Stimulated activated naive CD4-positive, alpha-beta T cell treated with Interleukin-2 at 50 U/mL for 16 hours (primary cell): ENCODE data around the gene CCNB3.
"Not testable (repeated sequence)": the region's sequence is repeated elsewhere in the genome, so short reads cannot be mapped to it uniquely, and the experiment has no call there.

ENCODE experiments used
- DNase-seq: peaks from one replicate; lab custom pipeline; 2025; lab: John Stamatoyannopoulos, UW

Gene CCNB3, protein sequence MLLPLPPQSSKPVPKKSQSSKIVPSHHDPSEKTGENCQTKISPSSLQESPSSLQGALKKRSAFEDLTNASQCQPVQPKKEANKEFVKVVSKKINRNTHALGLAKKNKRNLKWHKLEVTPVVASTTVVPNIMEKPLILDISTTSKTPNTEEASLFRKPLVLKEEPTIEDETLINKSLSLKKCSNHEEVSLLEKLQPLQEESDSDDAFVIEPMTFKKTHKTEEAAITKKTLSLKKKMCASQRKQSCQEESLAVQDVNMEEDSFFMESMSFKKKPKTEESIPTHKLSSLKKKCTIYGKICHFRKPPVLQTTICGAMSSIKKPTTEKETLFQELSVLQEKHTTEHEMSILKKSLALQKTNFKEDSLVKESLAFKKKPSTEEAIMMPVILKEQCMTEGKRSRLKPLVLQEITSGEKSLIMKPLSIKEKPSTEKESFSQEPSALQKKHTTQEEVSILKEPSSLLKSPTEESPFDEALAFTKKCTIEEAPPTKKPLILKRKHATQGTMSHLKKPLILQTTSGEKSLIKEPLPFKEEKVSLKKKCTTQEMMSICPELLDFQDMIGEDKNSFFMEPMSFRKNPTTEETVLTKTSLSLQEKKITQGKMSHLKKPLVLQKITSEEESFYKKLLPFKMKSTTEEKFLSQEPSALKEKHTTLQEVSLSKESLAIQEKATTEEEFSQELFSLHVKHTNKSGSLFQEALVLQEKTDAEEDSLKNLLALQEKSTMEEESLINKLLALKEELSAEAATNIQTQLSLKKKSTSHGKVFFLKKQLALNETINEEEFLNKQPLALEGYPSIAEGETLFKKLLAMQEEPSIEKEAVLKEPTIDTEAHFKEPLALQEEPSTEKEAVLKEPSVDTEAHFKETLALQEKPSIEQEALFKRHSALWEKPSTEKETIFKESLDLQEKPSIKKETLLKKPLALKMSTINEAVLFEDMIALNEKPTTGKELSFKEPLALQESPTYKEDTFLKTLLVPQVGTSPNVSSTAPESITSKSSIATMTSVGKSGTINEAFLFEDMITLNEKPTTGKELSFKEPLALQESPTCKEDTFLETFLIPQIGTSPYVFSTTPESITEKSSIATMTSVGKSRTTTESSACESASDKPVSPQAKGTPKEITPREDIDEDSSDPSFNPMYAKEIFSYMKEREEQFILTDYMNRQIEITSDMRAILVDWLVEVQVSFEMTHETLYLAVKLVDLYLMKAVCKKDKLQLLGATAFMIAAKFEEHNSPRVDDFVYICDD (N-terminal part only)

DNA sequence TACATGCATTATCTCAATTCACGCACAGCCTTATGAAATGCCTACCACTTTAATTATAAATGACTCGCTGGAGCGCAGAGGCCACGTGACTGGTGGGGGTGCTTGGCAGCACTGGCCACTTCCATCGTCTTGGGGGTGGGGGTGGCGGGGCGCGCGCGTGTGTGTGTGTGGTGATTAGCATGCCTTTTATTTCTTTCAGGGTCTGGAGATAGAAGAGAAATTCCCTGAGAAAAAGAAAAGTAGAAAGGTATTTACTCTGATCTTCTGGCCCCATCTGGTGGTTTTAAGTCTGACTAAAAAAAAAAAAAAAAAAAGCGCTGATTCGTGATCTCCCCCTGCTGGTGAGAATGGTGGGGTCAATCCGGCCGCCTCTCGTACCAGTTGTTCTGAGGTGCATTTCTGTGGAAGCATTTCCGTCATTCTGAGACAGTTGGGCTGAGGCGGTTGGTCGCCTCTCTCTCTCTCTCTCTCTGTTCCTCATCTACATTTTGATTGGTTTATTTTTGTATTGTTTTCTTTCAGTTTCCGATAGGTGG lies at the start of gene CCNB3:
Gene CCNB3 (plus strand): TSS at position 402 of the 536 bp plus-strand sequence. CDS start 80,399 bp downstream, outside the sequence.
- peak; percentile 64 for DNase-seq

DNA sequence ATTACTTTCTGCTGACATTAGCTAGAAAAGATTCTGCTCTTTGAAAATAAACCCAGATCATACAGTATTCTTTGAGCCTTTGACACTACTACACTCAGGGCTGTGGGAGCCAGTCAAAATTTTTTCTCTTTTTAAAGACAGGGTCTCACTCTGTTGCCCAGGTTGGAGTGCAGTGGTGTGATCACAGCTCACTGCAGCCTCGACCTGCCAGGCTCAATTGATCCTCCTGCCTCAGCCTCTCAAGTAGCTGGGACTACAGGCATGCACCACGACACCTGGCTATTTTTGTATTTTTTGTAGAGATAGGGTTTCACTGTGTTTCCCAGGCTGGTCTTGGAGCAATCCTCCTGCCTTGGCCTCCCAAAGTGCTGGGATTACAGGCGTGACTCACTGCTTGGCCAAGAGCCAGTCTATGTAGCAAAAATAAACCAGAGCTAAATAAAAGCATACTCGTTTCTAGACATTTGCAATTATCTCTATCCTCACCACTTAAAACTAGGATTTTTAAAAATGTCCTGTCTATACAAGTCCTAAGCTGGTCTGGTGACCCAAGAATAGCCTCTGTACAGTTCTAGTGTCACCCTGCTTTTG lies 46.9 kb upstream of the CCNB3 start:
- no peak for DNase-seq

DNA sequence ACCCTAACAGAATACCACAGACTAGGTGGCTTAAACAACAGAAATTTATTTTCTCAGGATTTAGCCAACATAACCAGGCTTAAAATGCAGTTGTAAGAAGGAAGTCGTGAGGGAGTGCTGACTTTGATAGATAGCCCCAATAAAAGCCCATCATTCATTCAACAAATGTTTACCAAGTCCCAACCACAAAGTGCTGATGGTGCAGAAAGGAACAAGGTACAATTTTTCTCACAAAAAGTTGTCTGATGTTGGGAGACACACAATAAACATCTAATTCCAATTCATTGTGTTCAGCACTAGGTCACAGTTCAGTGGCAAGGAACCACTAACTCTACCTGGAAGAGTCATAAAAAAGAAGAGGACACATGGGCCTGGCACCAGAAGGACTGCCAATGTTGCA lies 46.0 kb upstream of the CCNB3 start:
- no peak for DNase-seq

DNA sequence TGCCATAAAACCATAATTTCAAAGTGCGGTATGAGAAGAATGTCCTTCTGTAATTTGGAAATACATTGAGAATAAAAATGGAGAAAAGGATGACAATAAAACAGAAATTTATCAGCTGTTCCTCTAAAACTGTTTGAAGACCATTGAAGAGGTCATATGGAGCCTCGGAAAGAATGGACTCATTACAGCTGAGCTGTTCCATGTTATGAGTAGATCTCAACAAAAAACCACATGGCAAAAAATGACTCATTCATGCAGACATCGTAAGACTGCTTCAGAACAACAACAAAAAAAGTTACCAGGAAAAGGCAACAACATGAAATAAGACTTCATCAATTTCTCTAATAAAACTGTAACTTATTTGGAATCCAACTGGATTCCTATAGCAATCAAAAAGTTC lies 43.4 kb upstream of the CCNB3 start:
- no peak for DNase-seq

DNA sequence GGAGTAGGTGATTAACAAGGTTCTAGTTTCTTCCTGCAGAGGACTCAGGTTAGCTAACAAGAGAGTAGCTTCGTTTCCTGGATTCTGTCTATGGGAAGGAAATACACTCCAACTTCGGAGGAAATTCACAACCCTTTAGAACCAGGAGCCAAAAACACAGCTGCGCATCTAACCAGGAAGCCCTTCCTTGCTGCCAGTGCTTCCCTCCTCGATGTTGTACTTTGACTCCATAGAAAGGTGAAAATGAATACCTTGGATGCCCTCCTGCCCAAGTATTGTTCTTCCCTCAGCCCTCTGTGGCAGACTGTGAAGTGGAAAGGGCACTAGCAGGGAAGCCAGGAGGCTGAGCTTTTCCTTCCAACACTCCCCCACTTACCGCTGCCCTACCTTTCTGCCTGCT lies 38.8 kb upstream of the CCNB3 start:
- no peak for DNase-seq

DNA sequence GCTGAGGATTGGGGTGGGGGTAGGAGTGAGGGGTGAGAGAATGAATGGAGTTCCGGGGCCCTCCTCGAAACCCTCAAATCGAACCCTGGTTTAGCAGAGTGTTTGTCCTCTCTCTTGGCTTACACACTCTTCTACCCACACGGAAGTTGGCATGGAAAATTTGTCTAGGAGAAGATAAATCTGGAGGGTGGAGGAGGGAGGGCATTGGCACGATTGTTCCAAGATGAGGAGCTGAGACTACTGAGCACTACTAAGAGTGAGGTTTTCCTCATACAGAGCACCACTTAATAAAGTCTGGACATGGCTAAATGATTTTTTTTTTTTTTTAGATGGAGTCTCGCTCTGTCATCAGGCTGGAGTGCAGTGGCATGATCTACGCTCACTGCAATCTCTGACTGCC lies 37.2 kb upstream of the CCNB3 start:
- no peak for DNase-seq

DNA sequence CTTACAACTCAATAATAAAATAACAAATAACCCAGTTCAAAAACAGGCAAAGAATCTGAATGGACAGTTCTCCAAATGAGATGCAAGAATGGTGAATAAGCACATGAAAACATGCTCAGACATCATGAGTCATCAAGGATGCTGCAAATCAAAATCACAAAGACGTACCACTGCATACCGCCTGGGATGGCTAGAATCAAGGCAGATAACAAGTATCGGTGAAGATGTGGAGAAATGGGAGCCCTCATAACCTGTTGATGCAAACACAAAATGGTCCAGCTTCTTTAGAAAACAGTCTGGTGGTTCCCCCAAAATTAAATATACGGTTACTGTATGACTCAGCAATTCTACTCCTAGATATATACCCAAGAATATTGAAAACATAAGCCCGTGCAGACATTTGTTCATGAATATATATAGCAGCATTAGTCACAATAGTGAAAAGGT lies 36.3 kb upstream of the CCNB3 start:
- DNase-seq = no peak

DNA sequence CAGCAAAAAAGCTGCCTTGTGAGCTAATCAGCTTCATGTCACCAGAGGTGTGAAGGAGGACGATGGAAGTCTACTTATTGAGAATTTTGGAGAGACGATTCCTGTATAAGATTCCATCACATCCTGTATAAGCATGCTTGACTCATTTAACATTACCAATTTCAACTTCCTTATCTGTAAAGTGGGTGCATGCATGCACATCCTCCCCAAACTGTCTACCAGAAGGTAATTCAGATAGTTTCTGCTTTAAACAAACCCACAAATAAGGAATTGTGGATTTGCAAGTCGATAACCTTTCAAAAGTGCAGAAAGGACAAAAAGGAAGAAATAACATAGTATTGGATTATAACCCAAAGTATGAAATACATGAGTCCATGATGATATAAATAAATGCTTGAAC lies 34.8 kb upstream of the CCNB3 start:
- no peak for DNase-seq

DNA sequence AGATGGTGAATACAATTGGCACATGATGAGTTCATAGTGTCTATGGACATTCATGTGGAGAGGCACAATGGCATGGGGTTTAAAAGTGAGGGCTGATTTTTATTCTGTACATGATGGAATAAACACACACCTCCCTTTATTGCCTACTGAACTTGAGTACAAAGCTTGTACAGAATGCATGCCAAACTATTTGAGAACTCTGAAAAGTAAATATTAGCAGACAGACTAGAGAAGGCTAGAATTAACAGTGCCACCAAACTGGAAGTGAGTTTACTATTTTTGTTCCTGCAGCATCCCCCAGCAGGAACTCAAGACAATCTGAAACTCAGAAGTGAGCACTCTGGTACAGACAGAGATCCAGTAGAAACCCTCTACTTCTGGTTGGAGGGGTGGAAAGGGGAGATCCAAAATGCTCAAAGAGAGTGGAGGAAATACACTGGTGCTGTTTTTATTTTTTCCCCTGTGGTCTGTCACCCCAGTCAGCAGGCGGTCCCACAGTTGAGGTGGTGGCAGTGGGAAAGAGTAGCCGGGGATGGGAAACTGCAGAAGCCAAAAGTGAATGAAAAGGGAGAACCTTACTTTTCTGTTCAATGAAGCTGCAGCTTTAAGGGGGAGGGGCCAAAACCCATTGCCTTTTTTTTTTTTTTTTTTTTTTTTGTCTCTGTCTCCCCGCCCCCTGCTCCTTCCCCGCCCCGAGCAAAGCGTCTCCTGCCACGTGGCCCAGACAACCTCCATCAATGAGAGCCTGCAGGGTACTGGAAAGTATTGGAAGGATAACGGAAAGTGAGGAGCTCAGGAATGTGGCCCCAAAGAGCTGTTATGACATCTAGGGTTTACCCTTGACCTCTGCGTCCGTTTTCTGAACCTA lies 24.3 kb upstream of the CCNB3 start:
- DNase-seq = no peak

DNA sequence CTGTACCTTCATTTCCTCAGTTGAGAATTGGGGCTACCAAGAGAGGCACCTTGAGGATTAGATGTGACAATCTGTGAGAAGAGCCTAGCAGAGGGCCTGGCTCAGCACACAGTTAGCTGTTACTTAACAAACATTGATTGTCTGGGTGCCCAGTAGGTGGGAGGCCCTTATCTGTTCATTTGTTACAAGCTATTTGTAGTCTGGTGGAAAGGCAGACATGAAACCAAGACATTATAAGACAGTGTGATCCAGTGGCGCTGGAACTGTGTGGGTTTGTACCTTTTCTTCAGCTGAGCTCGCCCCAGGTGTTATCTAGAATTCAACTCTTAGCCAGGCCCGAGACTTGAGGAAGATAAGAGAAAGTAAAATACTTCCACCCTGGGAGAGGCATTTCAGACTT lies 20.7 kb upstream of the CCNB3 start:
- DNase-seq = no peak

DNA sequence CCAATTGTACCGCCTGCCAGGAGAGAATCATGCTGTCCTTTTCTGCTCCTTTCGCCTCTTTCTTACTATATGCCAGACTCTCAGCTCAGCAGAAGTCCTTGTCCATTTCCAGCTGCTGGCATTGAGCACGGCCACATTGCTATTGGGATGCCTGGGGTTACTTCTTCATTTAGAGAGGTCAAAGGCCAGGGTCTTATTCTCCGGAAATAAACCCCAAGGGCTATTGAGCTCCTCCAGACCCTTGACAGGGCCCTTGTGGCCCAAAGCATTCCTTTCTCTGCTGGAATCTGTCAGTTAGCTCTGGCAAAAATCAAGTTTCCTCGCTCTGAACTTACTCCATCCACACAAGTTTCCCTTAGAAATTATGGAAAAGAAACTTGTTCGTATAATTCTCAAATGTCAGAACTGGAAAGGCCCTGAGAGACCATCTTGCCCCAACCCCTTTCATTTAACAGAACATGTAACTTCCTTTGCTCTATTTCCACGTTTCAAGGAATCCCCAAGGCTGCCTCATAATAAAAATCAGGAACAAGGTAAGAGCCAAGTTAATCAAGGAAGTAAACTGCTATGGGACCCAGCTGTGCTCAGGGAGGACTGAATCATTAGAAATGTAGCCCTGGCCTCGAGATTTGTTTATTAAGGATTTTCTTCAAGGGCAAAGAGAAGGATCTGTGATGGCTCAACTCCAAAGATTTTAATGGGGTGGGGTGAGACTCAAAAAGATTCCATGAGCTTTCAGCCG lies 15.5 kb upstream of the CCNB3 start:
- DNase-seq = no peak

DNA sequence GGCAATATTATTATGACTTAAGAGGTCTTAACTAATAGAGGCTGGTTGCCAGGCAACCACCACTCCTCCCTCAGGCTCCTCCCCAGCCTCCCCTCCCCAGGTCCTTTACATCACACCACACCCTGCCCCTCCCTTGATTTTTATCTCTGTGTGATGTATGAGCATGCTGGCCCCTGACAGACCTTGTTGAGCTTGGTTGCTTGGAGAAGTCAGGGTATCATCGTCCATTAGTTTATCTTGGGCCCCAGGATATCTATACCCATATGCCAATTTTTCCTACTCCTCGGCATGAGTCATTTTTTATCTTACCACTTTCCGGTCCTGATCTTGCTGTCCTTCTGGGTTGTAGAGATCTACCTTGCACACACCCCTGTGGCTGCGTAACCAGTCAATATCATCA lies 6.2 kb upstream of the CCNB3 start:
- DNase-seq = no peak

DNA sequence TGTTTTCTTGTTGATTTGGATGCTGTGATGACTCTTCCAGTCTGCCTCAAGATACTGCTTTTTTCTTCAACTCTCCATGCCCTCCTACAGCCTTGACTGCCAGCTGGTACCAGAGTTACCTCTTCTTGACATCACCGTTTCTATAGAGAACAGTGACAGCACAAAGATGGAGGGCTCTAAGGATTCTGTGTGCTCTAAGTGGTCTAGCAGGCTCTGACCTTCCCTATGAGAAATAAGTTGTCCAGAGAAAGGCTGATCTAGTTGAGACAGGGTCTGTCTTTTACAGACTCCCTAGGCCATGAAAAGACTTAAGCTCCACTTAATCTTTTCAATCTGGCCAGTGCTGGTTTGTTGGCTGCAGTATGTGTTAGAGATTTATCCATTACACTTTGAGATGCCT lies 3.7 kb upstream of the CCNB3 start, which contains the start of gene AKAP4:
Gene AKAP4 (minus strand): TSS at position 101 of the 400 bp plus-strand sequence. CDS start 118 bp downstream, outside the sequence.
- DNase-seq = no peak

DNA sequence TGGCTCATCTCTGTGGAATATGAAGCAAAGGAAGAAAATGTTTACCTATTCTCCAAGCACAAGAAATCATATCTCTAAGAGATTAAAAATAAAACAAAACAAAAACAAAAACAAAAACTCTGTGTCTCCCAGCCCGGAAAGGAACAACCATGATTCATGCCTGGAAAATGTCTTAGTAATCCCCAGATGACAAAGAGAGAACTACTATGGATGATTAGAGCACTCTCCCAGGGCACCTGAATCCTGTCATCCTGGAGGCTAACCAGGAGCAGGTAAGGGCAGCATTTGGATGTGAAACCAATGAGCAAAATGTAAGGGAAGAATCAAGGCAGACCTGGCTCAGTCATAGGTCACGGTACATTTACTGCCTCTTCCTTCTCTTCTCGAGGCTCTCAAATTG lies 2.0 kb upstream of the CCNB3 start:
- DNase-seq = no peak

DNA sequence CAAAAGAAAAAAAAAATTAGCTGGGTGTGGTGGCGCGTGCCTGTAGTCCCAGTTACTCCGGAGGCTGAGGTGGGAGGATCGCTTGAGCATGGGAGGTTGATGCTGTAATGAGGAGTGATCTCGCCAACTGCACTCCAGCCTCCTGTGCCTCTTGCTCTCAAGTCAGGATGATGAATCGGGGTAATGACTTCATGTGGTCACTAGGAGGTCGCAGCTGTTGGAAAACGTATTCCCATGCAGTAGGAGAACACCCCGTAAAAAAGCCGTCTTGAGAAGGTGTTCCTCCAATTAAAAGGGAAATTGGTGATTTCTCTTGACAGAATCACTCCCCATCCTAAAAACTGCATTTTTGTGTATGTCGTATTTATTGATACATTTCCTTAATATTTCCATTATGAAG lies 2.2 kb downstream of the CCNB3 start:
- no peak for DNase-seq

DNA sequence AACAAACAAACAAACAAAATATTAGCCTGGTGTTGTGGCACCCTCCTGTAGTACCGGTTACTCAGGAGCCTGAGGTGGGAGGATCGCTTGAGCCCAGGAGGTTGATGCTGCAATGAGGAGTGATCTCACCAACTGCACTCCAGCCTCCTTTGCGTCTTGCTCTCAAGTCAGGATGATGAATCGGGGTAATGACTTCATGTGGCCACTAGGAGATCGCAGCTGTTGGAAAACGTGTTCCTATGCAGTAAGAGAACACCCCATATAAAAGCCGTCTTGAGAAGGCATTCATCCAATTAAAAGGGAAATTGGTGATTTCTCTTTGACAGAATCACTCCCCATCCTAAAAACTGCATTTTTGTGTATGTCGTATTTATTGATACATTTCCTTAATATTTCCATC lies 6.9 kb downstream of the CCNB3 start:
- no peak for DNase-seq

DNA sequence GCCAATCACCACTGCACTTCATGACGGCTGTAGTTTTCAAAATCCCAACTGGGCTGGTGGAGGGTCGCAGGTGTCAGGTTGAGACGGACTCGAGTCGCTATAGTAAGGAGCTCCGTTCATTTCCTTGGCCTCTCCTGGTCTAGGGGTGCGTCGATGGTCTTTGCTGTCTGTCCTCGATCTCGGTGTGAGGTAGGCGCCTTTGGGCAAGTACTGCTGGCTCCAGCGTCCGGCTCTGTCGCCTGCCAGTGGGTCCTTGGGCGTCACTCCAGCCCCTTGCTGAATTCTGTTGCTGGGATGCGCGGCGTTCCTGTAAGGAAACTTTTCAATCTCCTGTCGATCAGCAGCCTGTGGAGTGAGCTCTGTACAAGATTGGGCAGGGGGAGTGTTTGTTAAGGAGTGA lies 76.7 kb downstream of the CCNB3 start:
- DNase-seq = no peak

DNA sequence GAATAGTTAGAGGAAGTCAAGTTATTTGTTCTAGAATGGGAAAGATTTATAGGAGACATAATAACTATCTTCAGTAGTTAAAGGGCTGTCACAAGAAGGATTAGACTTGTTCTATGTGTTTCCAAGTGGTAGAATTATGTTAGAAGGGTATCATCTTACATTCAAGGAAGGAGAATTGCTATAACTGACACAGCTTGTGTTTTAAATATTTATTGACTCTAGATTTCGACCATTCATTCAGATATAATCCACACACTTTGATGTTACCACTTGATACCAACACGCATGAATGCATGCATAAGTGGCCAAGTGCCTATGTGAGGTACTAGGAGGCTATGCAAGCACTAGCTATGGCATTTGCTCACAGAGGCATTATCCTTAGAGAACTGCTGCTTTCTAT lies 122.7 kb downstream of the CCNB3 start:
- no peak for DNase-seq

DNA sequence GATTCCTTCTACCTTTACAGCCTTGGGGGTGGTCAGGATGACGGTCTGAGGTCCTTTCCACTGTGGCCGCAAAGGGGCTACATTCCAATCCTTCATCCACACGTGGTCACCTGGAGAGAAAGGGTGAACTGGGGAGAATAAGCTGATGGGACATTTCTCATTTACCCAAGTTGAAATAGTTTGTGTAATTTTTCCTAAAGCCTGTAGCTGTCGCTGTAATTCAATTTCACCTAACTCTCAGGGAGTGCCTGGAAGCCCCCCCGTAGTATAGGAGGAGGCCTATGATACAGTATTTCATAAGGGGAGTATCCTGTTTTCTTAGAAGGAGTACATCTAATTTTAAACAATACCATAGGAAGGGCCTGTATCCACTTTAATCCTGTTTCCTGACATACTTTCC lies 128.1 kb downstream of the CCNB3 start:
- DNase-seq = not testable (repeated sequence)

DNA sequence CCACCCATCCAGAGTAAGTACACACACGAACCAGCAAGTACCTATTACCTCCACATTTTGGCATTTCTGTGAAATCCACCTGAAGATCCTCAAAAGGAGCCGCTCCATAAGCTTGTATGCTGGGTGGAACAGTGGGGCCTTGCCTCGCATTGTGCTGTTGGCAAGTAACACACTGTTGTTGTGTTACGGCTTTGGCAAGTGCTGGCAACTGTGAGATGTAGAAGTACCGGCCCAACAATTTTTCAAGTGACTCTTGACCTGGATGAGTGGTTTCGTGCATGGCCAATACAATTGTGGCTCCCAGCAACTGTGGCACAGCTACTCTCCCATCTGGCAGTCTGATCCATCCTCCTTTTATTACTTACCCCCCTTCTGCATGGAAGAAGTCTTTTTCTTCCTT lies 128.7 kb downstream of the CCNB3 start:
- DNase-seq = no peak
